ENCODE data around the gene ZNF107. TPM values are rescaled to one million over a fixed set of nuclear protein-coding genes. Genes with fewer than 3 reads are reported as not detected.

ZNF107 gene
- total RNA-seq, 4 donors from 2014 or later = 3.6 to 61.9 (median 7.8) TPM

DNA sequence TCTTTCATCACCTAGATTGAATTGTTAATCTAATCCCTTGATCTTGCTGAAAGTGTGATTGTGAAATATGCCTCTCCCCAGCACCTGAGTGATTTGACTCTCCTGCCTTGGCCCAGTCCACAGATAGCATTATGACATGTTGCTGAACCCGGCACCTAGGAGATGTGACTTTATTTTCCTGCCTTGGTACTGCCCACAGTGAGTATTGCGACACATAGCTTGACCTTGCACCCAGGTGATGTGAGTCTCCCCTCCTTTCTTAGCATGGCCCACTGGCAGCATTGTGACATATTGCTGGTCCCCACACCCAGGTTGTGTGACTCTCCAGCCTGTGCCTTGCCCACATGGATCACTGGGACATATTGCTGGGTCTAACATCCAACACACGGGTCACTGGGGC, 32.5 kb upstream of the ZNF107 start:
- TF ChIP-seq CTCF (IDR thresholded peaks at IDR 0.05) (no peak), POLR2A (IDR thresholded peaks at IDR 0.05) (no peak)
- H3K9me3 ChIP-seq = no peaks in the 10 kb centered on the region
- no peaks in the 10 kb centered on the region for H3K4me1 ChIP-seq
- no peak for DNase-seq
- H3K36me3 ChIP-seq = no peaks in the 10 kb centered on the region
- no peak overlapping the region for H3K27ac ChIP-seq
- no peaks in the 10 kb centered on the region for H3K27me3 ChIP-seq
- no peak overlapping the region for H3K4me3 ChIP-seq

DNA sequence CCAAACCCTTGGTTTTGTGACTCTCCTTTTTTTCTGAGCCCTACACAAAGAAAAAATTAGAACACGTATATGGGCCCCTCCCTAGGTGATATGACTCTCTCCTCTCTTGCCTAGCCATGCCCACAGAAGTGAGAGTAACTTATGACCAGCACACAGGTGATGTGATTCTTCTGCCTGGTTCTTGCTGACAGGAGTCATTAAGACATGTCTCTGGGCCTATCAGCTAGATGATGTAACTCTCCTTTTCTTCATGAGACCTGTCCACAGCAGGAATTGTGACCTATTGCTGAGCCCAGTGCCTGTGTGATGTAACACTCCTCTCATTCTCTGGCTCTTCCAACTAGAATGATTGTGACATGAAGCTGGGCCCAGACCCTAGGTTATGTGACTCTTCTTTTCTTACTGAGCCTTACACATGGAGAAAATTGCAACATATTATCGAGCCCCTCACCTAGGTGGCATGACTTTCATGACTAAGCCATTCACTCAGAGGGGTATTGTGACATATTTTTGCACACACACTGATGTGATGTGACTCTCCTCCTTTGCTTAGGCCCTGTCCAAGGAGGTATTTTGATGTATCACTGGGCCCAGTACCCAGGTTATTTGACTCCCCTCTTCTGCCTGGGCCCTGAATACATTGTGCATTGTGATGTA, 31.4 kb upstream of the ZNF107 start:
- DNase-seq = no peak
- H3K4me3 ChIP-seq = no peak overlapping the region
- H3K27ac ChIP-seq = no peak overlapping the region
- H3K27me3 ChIP-seq = no peaks in the 10 kb centered on the region
- H3K9me3 ChIP-seq = no peaks in the 10 kb centered on the region
- no peaks in the 10 kb centered on the region for H3K36me3 ChIP-seq
- TF ChIP-seq POLR2A (IDR thresholded peaks at IDR 0.05) (no peak), CTCF (IDR thresholded peaks at IDR 0.05) (no peak)
- no peaks in the 10 kb centered on the region for H3K4me1 ChIP-seq

GRCh38 chr7:64636386-64636785, 29.5 kb upstream of the ZNF107 start:
- TF ChIP-seq POLR2A (IDR thresholded peaks at IDR 0.05) (no peak), CTCF (IDR thresholded peaks at IDR 0.05) (no peak)
- Histone ChIP-seq H3K27me3 (no peaks in the 10 kb centered on the region), H3K9me3 (no peaks in the 10 kb centered on the region), H3K4me1 (no peaks in the 10 kb centered on the region), H3K27ac (no peak overlapping the region), H3K4me3 (no peak overlapping the region), H3K36me3 (no peaks in the 10 kb centered on the region)
- DNase-seq = no peak

GRCh38 chr7:64637521-64638445, 28.1 kb upstream of the ZNF107 start:
- no peak overlapping the region for H3K27ac ChIP-seq
- H3K4me1 ChIP-seq = no peaks in the 10 kb centered on the region
- TF ChIP-seq CTCF (IDR thresholded peaks at IDR 0.05) (no peak), POLR2A (IDR thresholded peaks at IDR 0.05) (no peak)
- no peaks in the 10 kb centered on the region for H3K9me3 ChIP-seq
- no peak for DNase-seq
- no peak overlapping the region for H3K4me3 ChIP-seq
- H3K36me3 ChIP-seq = no peaks in the 10 kb centered on the region
- no peaks in the 10 kb centered on the region for H3K27me3 ChIP-seq

GRCh38 chr7:64638822-64639221, 27.1 kb upstream of the ZNF107 start:
- H3K36me3 ChIP-seq = no peaks in the 10 kb centered on the region
- no peak for DNase-seq
- H3K4me3 ChIP-seq = no peak overlapping the region
- no peaks in the 10 kb centered on the region for H3K9me3 ChIP-seq
- no peak for TF ChIP-seq CTCF (IDR thresholded peaks at IDR 0.05)
- TF ChIP-seq POLR2A (IDR thresholded peaks at IDR 0.05) = no peak
- no peak overlapping the region for H3K27ac ChIP-seq
- no peaks in the 10 kb centered on the region for H3K4me1 ChIP-seq
- no peaks in the 10 kb centered on the region for H3K27me3 ChIP-seq
